Choroid plexus epithelial cell (primary cell): Measurements from ENCODE around the gene FOXP4.

Experiments
- DNase-seq: peaks from one replicate; pipeline ENCODE4 v3.0.0-alpha.2; 2010; ENCODE audit warnings: low read depth
- H3K4me3 ChIP-seq: 2 replicates; pipeline ENCODE4 v1.5.1; 2011; ENCODE audit warnings: low read depth, mild to moderate bottlenecking, control low read depth, low read length, moderate library complexity
- CTCF ChIP-seq: conservative IDR thresholded peaks from 2 replicates; pipeline ENCODE4 v1.5.1; 2011; ENCODE audit warnings: low read depth, mild to moderate bottlenecking, control low read depth, inconsistent platforms, low read length, moderate library complexity

Gene FOXP4

GRCh38 chr6:41625442-41625841, 79.3 kb downstream of the FOXP4 start:
- H3K4me3 ChIP-seq: no peak overlapping the region
- no peak for TF ChIP-seq CTCF
- DNase-seq: peak; percentile 48

- TF ChIP-seq CTCF: no peak
- no peak for DNase-seq
Observed at GRCh38 chr6:41626022-41626421, 79.8 kb downstream of the FOXP4 start.

GRCh38 chr6:41626917-41627316, 80.7 kb downstream of the FOXP4 start:
- peak; percentile 41 for DNase-seq
- TF ChIP-seq CTCF: no peak

More at GRCh38 chr6:41626022-41626421, 79.8 kb downstream of the FOXP4 start:
- no peak overlapping the region for H3K4me3 ChIP-seq

GRCh38 chr6:41629128-41629527, 82.9 kb downstream of the FOXP4 start:
- no peak for DNase-seq
- TF ChIP-seq CTCF: no peak
- no peak overlapping the region for H3K4me3 ChIP-seq

More at GRCh38 chr6:41626917-41627316, 80.7 kb downstream of the FOXP4 start:
- H3K4me3 ChIP-seq: no peak overlapping the region

GRCh38 chr6:41630069-41630468, 83.9 kb downstream of the FOXP4 start:
- no peak for TF ChIP-seq CTCF
- DNase-seq: no peak
- no peak overlapping the region for H3K4me3 ChIP-seq

GRCh38 chr6:41630946-41631345, 84.8 kb downstream of the FOXP4 start:
- TF ChIP-seq CTCF: no peak
- H3K4me3 ChIP-seq: no peak overlapping the region
- no peak for DNase-seq

- no peak for DNase-seq
- no peak overlapping the region for H3K4me3 ChIP-seq
- no peak for TF ChIP-seq CTCF
Observed at GRCh38 chr6:41633056-41633634, 87.0 kb downstream of the FOXP4 start.
